Measurements from ENCODE around the gene FMNL1. TPM values are rescaled to one million over a fixed set of nuclear protein-coding genes. Genes with fewer than 3 reads are reported as not detected.

The FMNL1 gene
- polyA plus RNA-seq, 3 donors = 23.8 to 826 (median 24.8) TPM

DNA sequence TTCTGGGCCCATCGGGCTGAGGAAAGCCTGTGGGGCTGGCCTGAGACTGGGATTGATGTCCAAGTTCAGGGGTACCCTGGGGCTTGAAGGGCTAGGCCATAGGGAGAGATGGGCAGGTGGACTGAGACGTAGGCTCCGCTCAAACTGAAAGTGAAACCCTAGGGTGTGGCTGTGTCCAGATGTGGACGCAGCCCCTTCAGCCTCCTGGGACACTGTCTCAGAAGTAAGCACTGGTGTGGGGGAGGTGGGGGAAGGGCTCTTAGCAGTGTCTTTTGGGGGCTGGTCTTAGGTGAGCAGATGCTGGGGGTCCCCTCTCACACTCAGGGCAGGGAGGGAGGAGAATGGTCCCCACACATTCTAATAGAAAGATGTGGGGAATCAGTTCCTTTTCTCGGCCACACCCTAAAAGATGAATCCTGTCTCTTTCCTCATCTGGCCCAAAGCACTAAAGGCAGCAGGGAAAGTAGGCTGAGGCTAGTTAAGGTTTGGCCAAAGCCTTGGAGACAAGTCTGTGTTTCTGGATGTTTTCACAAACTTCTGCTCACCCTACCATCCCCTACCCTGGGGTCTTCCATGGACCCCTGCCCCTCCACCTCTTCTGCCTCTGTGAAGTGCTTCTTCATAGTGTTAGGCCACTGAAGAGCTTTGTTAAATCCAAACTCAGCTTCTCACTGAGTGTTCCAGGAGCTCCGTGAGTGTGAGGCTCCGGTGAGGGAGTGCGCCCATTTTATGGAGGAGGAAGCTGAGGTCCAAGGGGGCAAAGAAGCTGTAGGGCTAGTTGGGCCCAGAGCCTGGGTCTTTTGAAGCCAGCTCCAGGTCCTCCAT, 5.6 kb downstream of the FMNL1 start:
- Histone ChIP-seq H3K9ac (ENCODE audit: insufficient read depth, low read length, poor library complexity, severe bottlenecking) (peak overlapping the region; percentile 91), H4K20me1 (ENCODE audit: insufficient read depth, low read length) (peaks cover 49% of the 10 kb centered on the region), H3K4me1 (ENCODE audit: control insufficient read depth in 1 of 2, insufficient read depth in 2 of 2, low read length in 2 of 2) (peaks cover 88 to 90% of the 10 kb centered on the region in 2 donors), H2AFZ (ENCODE audit: insufficient read depth, low read depth, low read length, poor library complexity, severe bottlenecking) (no peak overlapping the region), H3K36me3 (replicated peaks in 1 of 2; ENCODE audit: control insufficient read depth in 1 of 2, insufficient read depth in 2 of 2, low read length in 2 of 2) (peaks cover 4 to 12% of the 10 kb centered on the region in 2 donors), H3K4me2 (replicated peaks; ENCODE audit: extremely low read depth, low read length, poor library complexity, severe bottlenecking) (peak overlapping the region; percentile 98), H3K79me2 (ENCODE audit: insufficient read depth, low read length) (peaks cover 98% of the 10 kb centered on the region), H3K9me3 (replicated peaks in 1 of 2; ENCODE audit: control insufficient read depth in 1 of 2, insufficient read depth in 1 of 2, low read length in 2 of 2) (no peaks in the 10 kb centered on the region), H3K27ac (ENCODE audit: low read depth in 1 of 2, low read length in 2 of 2) (peak overlapping the region; percentile 93 to 99), H3K27me3 (ENCODE audit: control insufficient read depth in 2 of 2, insufficient read depth in 2 of 2, low read length in 2 of 2) (no peaks in the 10 kb centered on the region), H3K4me3 (replicated peaks in 1 of 3; ENCODE audit: low read depth in 2 of 3, low read length in 3 of 3) (peak overlapping the region; percentile 23 to 99 (median 84))
- Mint-ChIP-seq H3K4me3 (peak overlapping the region; percentile 97 to 99), H3K36me3 (peaks cover 52 to 73% of the 10 kb centered on the region in 2 donors), H3K27me3 (ENCODE audit: low read depth in 3 of 3) (peaks cover 0 to 4% (median 0%) of the 10 kb centered on the region in 3 donors), H3K9me3 (peaks cover 0 to 3% (median 0%) of the 10 kb centered on the region in 7 donors), H3K27ac (peak overlapping the region; percentile 98 to 100 (median 100)), H3K4me1 (peaks cover 83% of the 10 kb centered on the region)
- intact Hi-C loops (cut with micrococcal nuclease) = loop anchor here in 1 of 2 donors (2.0 to 5.0 kb wide), 2 partner anchors 65 to 90 kb away; partner anchors contain the start of gene MAP3K14
- DNase-seq = peak; percentile 64 to 80 (median 70)
- WGBS (ENCODE audit: insufficient coverage) = 0% methylated on average over 2 of the region's 8 CpGs
- TF ChIP-seq, protein P1, sequence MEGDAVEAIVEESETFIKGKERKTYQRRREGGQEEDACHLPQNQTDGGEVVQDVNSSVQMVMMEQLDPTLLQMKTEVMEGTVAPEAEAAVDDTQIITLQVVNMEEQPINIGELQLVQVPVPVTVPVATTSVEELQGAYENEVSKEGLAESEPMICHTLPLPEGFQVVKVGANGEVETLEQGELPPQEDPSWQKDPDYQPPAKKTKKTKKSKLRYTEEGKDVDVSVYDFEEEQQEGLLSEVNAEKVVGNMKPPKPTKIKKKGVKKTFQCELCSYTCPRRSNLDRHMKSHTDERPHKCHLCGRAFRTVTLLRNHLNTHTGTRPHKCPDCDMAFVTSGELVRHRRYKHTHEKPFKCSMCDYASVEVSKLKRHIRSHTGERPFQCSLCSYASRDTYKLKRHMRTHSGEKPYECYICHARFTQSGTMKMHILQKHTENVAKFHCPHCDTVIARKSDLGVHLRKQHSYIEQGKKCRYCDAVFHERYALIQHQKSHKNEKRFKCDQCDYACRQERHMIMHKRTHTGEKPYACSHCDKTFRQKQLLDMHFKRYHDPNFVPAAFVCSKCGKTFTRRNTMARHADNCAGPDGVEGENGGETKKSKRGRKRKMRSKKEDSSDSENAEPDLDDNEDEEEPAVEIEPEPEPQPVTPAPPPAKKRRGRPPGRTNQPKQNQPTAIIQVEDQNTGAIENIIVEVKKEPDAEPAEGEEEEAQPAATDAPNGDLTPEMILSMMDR (IDR thresholded peaks at IDR 0.05) = no peak

- Histone ChIP-seq H3K4me2 (replicated peaks; ENCODE audit: extremely low read depth, low read length, poor library complexity, severe bottlenecking) (peak overlapping the region; percentile 98), H3K27ac (ENCODE audit: low read depth in 1 of 2, low read length in 2 of 2) (peak overlapping the region; percentile 93 to 99), H3K9me3 (replicated peaks in 1 of 2; ENCODE audit: control insufficient read depth in 1 of 2, insufficient read depth in 1 of 2, low read length in 2 of 2) (no peaks in the 10 kb centered on the region), H2AFZ (ENCODE audit: insufficient read depth, low read depth, low read length, poor library complexity, severe bottlenecking) (no peak overlapping the region), H4K20me1 (ENCODE audit: insufficient read depth, low read length) (peaks cover 56% of the 10 kb centered on the region), H3K4me3 (replicated peaks in 1 of 3; ENCODE audit: low read depth in 2 of 3, low read length in 3 of 3) (peak overlapping the region; percentile 15 to 99 (median 31)), H3K36me3 (replicated peaks in 1 of 2; ENCODE audit: control insufficient read depth in 1 of 2, insufficient read depth in 2 of 2, low read length in 2 of 2) (peaks cover 12 to 20% of the 10 kb centered on the region in 2 donors), H3K27me3 (ENCODE audit: control insufficient read depth in 2 of 2, insufficient read depth in 2 of 2, low read length in 2 of 2) (no peaks in the 10 kb centered on the region), H3K9ac (ENCODE audit: insufficient read depth, low read length, poor library complexity, severe bottlenecking) (peak overlapping the region; percentile 91), H3K79me2 (ENCODE audit: insufficient read depth, low read length) (peaks cover 98% of the 10 kb centered on the region), H3K4me1 (ENCODE audit: control insufficient read depth in 1 of 2, insufficient read depth in 2 of 2, low read length in 2 of 2) (peaks cover 95 to 97% of the 10 kb centered on the region in 2 donors)
- peaks cover 0 to 1% (median 0%) of the 10 kb centered on the region in 7 donors for H3K9me3 Mint-ChIP-seq
- H3K27me3 Mint-ChIP-seq (ENCODE audit: low read depth in 3 of 3) = peaks cover 0 to 4% (median 0%) of the 10 kb centered on the region in 3 donors
- peak overlapping the region; percentile 95 to 99 for H3K4me3 Mint-ChIP-seq
- peaks cover 92% of the 10 kb centered on the region for H3K4me1 Mint-ChIP-seq
- peak in 1 of 3 donors; percentile 54 for DNase-seq
- 33% methylated on average over 14 of the region's 17 CpGs for WGBS (ENCODE audit: insufficient coverage)
- H3K27ac Mint-ChIP-seq = peak overlapping the region; percentile 98 to 100 (median 100)
- TF ChIP-seq, protein P1 (IDR thresholded peaks at IDR 0.05) = no peak
- intact Hi-C loops (cut with micrococcal nuclease) = loop anchor here in 1 of 2 donors (2.0 to 5.0 kb wide), 2 partner anchors 65 to 89 kb away; partner anchors contain the start of gene MAP3K14
- peaks cover 58 to 74% of the 10 kb centered on the region in 2 donors for H3K36me3 Mint-ChIP-seq
These were observed 6.5 kb downstream of the FMNL1 start for GRCh38 chr17:45227926-45228762.

Measured in CD14-positive monocyte (primary cell).